OCI-LY7 (cell line): ENCODE results near the gene IGSF21.

ENCODE experiments used
- EZH2phosphoT487 ChIP-seq: fragments of 200-600 bp; sonication (generic); IDR thresholded peaks from 2 replicates; pipeline ENCODE4 v1.6.1; 2018; ENCODE audit warnings: low read depth, borderline replicate concordance, mild to moderate bottlenecking, mixed run types, antibody characterized with exemption, low read length, moderate library complexity, mixed read lengths
- TF ChIP-seq, protein P1 (sequence below): fragments of 200-600 bp; sonication (generic); conservative IDR thresholded peaks from 2 replicates; pipeline ENCODE4 v1.5.1; 2014; ENCODE audit warnings: mild to moderate bottlenecking, antibody characterized with exemption, low read length, moderate library complexity, mixed read lengths

DNA sequence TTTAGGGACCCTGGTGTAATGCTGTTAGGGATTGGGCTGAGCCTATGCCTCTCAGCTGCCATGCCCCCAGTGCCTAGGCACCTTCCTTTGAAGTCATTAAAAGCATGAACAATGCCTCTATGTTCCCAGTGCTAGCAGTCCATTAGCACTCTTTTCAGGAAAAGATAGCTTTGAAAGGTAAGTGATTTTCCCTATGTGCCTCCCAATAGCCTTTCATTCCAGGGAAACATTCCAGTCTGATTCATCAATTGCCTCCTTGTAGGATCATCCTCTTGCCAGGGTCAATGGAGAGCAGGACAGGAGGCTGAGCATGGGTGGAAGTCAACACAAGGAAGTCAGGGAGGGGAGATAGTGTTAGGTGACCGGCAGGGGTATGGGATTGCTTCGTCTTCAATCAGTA is 8.6 kb upstream of the IGSF21 start:
- TF ChIP-seq, protein P1, sequence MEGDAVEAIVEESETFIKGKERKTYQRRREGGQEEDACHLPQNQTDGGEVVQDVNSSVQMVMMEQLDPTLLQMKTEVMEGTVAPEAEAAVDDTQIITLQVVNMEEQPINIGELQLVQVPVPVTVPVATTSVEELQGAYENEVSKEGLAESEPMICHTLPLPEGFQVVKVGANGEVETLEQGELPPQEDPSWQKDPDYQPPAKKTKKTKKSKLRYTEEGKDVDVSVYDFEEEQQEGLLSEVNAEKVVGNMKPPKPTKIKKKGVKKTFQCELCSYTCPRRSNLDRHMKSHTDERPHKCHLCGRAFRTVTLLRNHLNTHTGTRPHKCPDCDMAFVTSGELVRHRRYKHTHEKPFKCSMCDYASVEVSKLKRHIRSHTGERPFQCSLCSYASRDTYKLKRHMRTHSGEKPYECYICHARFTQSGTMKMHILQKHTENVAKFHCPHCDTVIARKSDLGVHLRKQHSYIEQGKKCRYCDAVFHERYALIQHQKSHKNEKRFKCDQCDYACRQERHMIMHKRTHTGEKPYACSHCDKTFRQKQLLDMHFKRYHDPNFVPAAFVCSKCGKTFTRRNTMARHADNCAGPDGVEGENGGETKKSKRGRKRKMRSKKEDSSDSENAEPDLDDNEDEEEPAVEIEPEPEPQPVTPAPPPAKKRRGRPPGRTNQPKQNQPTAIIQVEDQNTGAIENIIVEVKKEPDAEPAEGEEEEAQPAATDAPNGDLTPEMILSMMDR, result no peak
- TF ChIP-seq EZH2phosphoT487, result no peak
